Smooth muscle cell (in vitro differentiated cells): ENCODE measurements around the gene NHS. TPM values are rescaled to one million over a fixed set of nuclear protein-coding genes. Genes with fewer than 3 reads are reported as not detected.

Source experiments
- DNase-seq: peaks from one replicate; lab custom pipeline; 2025; ENCODE audit not compliant: unreplicated experiment; lab: John Stamatoyannopoulos, UW
- H2AFZ ChIP-seq: fragments of 200-600 bp; sonication (generic); 2 replicates; pipeline ENCODE4 v1.6.0; 2016; ENCODE audit warnings: antibody characterized with exemption, low read depth, mild to moderate bottlenecking
- H3F3A ChIP-seq: fragments of 200-600 bp; sonication (generic); 2 replicates; pipeline ENCODE4 v1.6.0; 2017; ENCODE audit warnings: antibody characterized with exemption, low read depth
- H3K27ac ChIP-seq: fragments of 200-600 bp; sonication (generic); 2 replicates; pipeline ENCODE4 v1.5.1; 2016; ENCODE audit warnings: low read depth, mild to moderate bottlenecking
- H3K27me3 ChIP-seq: fragments of 200-600 bp; sonication (generic); 2 replicates; pipeline ENCODE4 v1.6.1; 2016; ENCODE audit warnings: low read depth, mild to moderate bottlenecking
- H3K36me3 ChIP-seq: fragments of 200-600 bp; sonication (generic); 2 replicates; pipeline ENCODE4 v1.5.1; 2016; ENCODE audit warnings: low read depth
- H3K4me1 ChIP-seq: fragments of 200-600 bp; sonication (generic); 2 replicates; pipeline ENCODE4 v1.5.1; 2016; ENCODE audit warnings: low read depth
- H3K4me2 ChIP-seq: fragments of 200-600 bp; sonication (generic); 2 replicates; pipeline ENCODE4 v1.6.0; 2016; ENCODE audit warnings: mild to moderate bottlenecking
- H3K4me3 ChIP-seq: fragments of 200-600 bp; sonication (generic); 2 replicates; pipeline ENCODE4 v1.5.1; 2016; ENCODE audit warnings: mild to moderate bottlenecking
- H3K79me2 ChIP-seq: fragments of 200-600 bp; sonication (generic); 2 replicates; pipeline ENCODE4 v1.6.0; 2016; ENCODE audit warnings: low read depth, mild to moderate bottlenecking
- H3K9ac ChIP-seq: fragments of 200-600 bp; sonication (generic); 2 replicates; pipeline ENCODE4 v1.6.0; 2016; ENCODE audit warnings: low read depth
- H3K9me3 ChIP-seq: fragments of 200-600 bp; sonication (generic); replicated peaks from 2 replicates; pipeline ENCODE4 v1.5.1; 2016; ENCODE audit warnings: low read depth
- H4K20me1 ChIP-seq: fragments of 200-600 bp; sonication (generic); 2 replicates; pipeline ENCODE4 v1.6.0; 2016; ENCODE audit warnings: low read depth
- WGBS: methylation state at CpG from one replicate; pipeline ENCODE4 v1.1.7; 2016; ENCODE audit warnings: low lambda C conversion rate; 5-methylcytosine and 5-hydroxymethylcytosine counted together
- polyA plus RNA-seq: library from polyadenylated mRNA; unstranded; fragments of >200 nt; fragmentation: Nextera tagmentation; extraction: Ambion mirVana; gene quantifications from 2 replicates; pipeline ENCODE4 v1.2.1, GENCODE V29; 2016
- total RNA-seq: library from RNA; depleted of rRNA; stranded (reverse); fragments of >200 nt; gene quantifications from 2 replicates; pipeline ENCODE4 v1.2.3, GENCODE V29; 2014
- TF ChIP-seq, protein P1 (sequence below): fragments of 200-600 bp; sonication (generic); IDR thresholded peaks from 2 replicates; pipeline ENCODE4 v1.5.1; 2017; ENCODE audit warnings: borderline replicate concordance, mild to moderate bottlenecking, antibody characterized with exemption; ENCODE audit not compliant: insufficient read depth, poor library complexity, severe bottlenecking

NHS gene
- total and polyA plus RNA-seq, 2 experiments from 2014 or later, result 2.6 to 9.6 TPM

- H3K4me3 ChIP-seq, result no peak overlapping the region
- H3K79me2 ChIP-seq, result no peaks in the 10 kb centered on the region
- no peak overlapping the region for H2AFZ ChIP-seq
- WGBS, result 68% methylated on average over 3 of the region's 3 CpGs
- H3K27me3 ChIP-seq, result no peaks in the 10 kb centered on the region
- no peaks in the 10 kb centered on the region for H3K36me3 ChIP-seq
- H3K4me1 ChIP-seq, result no peaks in the 10 kb centered on the region
- no peak overlapping the region for H3K9ac ChIP-seq
- no peak overlapping the region for H3K4me2 ChIP-seq
- no peaks in the 10 kb centered on the region for H3K9me3 ChIP-seq
- no peak for DNase-seq
- TF ChIP-seq, protein P1, sequence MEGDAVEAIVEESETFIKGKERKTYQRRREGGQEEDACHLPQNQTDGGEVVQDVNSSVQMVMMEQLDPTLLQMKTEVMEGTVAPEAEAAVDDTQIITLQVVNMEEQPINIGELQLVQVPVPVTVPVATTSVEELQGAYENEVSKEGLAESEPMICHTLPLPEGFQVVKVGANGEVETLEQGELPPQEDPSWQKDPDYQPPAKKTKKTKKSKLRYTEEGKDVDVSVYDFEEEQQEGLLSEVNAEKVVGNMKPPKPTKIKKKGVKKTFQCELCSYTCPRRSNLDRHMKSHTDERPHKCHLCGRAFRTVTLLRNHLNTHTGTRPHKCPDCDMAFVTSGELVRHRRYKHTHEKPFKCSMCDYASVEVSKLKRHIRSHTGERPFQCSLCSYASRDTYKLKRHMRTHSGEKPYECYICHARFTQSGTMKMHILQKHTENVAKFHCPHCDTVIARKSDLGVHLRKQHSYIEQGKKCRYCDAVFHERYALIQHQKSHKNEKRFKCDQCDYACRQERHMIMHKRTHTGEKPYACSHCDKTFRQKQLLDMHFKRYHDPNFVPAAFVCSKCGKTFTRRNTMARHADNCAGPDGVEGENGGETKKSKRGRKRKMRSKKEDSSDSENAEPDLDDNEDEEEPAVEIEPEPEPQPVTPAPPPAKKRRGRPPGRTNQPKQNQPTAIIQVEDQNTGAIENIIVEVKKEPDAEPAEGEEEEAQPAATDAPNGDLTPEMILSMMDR, result no peak
- H3K27ac ChIP-seq, result no peak overlapping the region
- H4K20me1 ChIP-seq, result no peaks in the 10 kb centered on the region
- no peaks in the 10 kb centered on the region for H3F3A ChIP-seq
Measured at GRCh38 chrX:17750436-17750835, 375.4 kb downstream of the NHS start.

DNA sequence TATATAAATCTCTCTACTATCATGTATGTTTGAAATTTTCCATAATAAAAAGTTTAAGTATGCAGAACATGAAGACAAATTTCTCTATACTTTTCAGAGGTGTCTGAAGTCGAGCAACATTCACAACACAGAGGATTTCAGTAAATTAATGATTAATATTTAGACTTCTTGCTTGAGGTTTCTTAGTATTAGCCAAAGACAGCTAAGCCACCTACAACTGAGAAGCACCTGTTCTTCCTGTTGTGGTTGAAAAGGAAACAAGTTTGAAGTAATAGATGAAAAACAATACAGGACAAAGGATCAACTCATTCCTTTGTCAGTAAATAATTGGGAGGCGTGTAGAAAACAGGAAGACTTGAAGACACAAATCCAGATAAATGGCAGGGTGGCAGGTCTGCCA lies 383.4 kb downstream of the NHS start:
- H3K27ac ChIP-seq, result no peak overlapping the region
- no peak overlapping the region for H3K4me3 ChIP-seq
- no peaks in the 10 kb centered on the region for H3K79me2 ChIP-seq
- H2AFZ ChIP-seq, result no peak overlapping the region
- no peaks in the 10 kb centered on the region for H3K4me1 ChIP-seq
- H3K4me2 ChIP-seq, result no peak overlapping the region
- TF ChIP-seq, protein P1, result no peak
- H3F3A ChIP-seq, result no peaks in the 10 kb centered on the region
- no peak for DNase-seq
- WGBS, result 48% methylated on average over 2 of the region's 2 CpGs
- no peaks in the 10 kb centered on the region for H3K9me3 ChIP-seq
- no peaks in the 10 kb centered on the region for H3K27me3 ChIP-seq
- no peaks in the 10 kb centered on the region for H3K36me3 ChIP-seq
- H3K9ac ChIP-seq, result no peak overlapping the region
- H4K20me1 ChIP-seq, result no peaks in the 10 kb centered on the region

- Histone ChIP-seq H3F3A (no peaks in the 10 kb centered on the region), H3K27me3 (no peaks in the 10 kb centered on the region), H3K9ac (no peak overlapping the region), H3K36me3 (no peaks in the 10 kb centered on the region), H4K20me1 (no peaks in the 10 kb centered on the region), H2AFZ (no peak overlapping the region), H3K4me1 (no peaks in the 10 kb centered on the region), H3K79me2 (no peaks in the 10 kb centered on the region), H3K4me2 (no peak overlapping the region), H3K4me3 (no peak overlapping the region), H3K27ac (no peak overlapping the region), H3K9me3 (no peaks in the 10 kb centered on the region)
- WGBS, result 79% methylated on average over 1 of the region's 1 CpG
- no peak for DNase-seq
- TF ChIP-seq, protein P1, result no peak
Measured at GRCh38 chrX:17759990-17760389, 385.0 kb downstream of the NHS start.

GRCh38 chrX:17767734-17768133 lies 392.7 kb downstream of the NHS start:
- H3K36me3 ChIP-seq, result no peaks in the 10 kb centered on the region
- no peaks in the 10 kb centered on the region for H3F3A ChIP-seq
- H3K27ac ChIP-seq, result no peak overlapping the region
- WGBS, result 46% methylated on average over 1 of the region's 1 CpG
- H2AFZ ChIP-seq, result no peak overlapping the region
- H3K4me1 ChIP-seq, result no peaks in the 10 kb centered on the region
- no peaks in the 10 kb centered on the region for H3K27me3 ChIP-seq
- TF ChIP-seq, protein P1, result no peak
- no peak for DNase-seq
- no peaks in the 10 kb centered on the region for H4K20me1 ChIP-seq
- H3K9ac ChIP-seq, result no peak overlapping the region
- H3K4me3 ChIP-seq, result no peak overlapping the region
- H3K9me3 ChIP-seq, result no peaks in the 10 kb centered on the region
- no peaks in the 10 kb centered on the region for H3K79me2 ChIP-seq
- no peak overlapping the region for H3K4me2 ChIP-seq
